GM23248 (cell line): ENCODE results near the gene USP6.

ENCODE experiments used
- EZH2 ChIP-seq: fragments of 200-600 bp; sonication (generic); IDR thresholded peaks from 2 replicates; pipeline ENCODE4 v1.6.1; 2018; ENCODE audit warnings: antibody characterized with exemption, mild to moderate bottlenecking; ENCODE audit not compliant: insufficient read depth, poor library complexity, severe bottlenecking
- EZH2phosphoT487 ChIP-seq: fragments of 200-600 bp; sonication (generic); IDR thresholded peaks from 2 replicates; pipeline ENCODE4 v1.6.1; 2018; ENCODE audit warnings: antibody characterized with exemption, moderate library complexity, mild to moderate bottlenecking, low read depth; ENCODE audit not compliant: insufficient read depth

DNA sequence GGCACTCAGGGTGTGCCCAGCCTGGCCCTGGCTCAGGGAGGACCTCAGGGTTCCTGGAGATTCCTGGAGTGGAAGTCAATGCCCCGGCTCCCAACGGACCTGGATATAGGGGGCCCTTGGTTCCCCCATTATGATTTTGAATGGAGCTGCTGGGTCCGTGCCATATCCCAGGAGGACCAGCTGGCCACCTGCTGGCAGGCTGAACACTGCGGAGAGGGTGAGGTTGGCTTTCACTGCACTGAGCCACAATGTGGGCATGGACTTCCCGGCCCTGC, 23.6 kb downstream of the USP6 start:
- TF ChIP-seq EZH2 (no peak), EZH2phosphoT487 (no peak)
